Astrocyte (in vitro differentiated cells and primary cell): Measurements from ENCODE around the gene NOTCH2.

Experiments
- EZH2 ChIP-seq: IDR thresholded peaks from 2 replicates; pipeline ENCODE4 v1.6.1; 2012; ENCODE audit warnings: mild to moderate bottlenecking, low read length, inconsistent platforms; ENCODE audit not compliant: insufficient read depth
- TF ChIP-seq, protein P1 (sequence below): IDR thresholded peaks from 2 replicates; pipeline ENCODE4 v1.5.1; 2011; ENCODE audit warnings: low read depth, mild to moderate bottlenecking, inconsistent platforms, low read length, moderate library complexity; ENCODE audit not compliant: insufficient read depth

DNA sequence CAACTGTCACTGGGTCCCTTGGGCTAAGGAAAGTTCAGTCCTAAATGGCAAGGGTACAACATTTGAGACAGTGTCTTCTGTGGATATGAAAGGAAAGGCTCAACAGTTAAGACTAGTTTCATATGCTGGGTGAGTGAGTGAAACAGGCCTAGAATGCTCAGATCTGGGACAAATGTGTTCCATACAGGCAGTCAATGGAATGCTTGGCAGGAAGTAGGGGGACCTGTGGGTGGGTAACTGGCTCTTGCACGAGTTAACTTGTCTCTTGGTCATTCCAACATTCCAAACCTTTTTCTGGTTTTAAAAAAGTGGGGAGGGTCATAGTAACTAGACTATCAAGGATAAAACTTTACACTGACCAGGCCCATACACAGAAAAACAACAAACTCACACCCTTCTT lies 155.4 kb downstream of the NOTCH2 start:
- TF ChIP-seq, protein P1, sequence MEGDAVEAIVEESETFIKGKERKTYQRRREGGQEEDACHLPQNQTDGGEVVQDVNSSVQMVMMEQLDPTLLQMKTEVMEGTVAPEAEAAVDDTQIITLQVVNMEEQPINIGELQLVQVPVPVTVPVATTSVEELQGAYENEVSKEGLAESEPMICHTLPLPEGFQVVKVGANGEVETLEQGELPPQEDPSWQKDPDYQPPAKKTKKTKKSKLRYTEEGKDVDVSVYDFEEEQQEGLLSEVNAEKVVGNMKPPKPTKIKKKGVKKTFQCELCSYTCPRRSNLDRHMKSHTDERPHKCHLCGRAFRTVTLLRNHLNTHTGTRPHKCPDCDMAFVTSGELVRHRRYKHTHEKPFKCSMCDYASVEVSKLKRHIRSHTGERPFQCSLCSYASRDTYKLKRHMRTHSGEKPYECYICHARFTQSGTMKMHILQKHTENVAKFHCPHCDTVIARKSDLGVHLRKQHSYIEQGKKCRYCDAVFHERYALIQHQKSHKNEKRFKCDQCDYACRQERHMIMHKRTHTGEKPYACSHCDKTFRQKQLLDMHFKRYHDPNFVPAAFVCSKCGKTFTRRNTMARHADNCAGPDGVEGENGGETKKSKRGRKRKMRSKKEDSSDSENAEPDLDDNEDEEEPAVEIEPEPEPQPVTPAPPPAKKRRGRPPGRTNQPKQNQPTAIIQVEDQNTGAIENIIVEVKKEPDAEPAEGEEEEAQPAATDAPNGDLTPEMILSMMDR: no peak
- TF ChIP-seq EZH2: no peak
